AG04449 (cell line): ENCODE data around the gene JMJD1C.

ENCODE experiments used
- CTCF ChIA-PET: fragments of 350-600 bp; formaldehyde crosslinking; extraction: SDS; loops from one replicate; lab custom pipeline; 2021; ENCODE audit warnings: antibody characterized with exemption; lab: Yijun Ruan, JAX
- POLR2A ChIA-PET: fragments of 400-600, 350-600 bp; formaldehyde crosslinking; extraction: SDS; loops from one replicate; lab custom pipeline; 2020; ENCODE audit warnings: antibody characterized with exemption, inconsistent platforms; lab: Yijun Ruan, JAX
- DNase-seq: peaks from one replicate; pipeline ENCODE4 v3.0.0-alpha.2; 2010; ENCODE audit warnings: low read depth, low spot score
- H3K4me3 ChIP-seq: 2 replicates; pipeline ENCODE4 v1.5.1; 2011; ENCODE audit warnings: low read depth, mild to moderate bottlenecking, control low read depth, low read length
- TF ChIP-seq, protein P1 (sequence below): IDR thresholded peaks from one replicate; pipeline ENCODE4 v1.5.1; 2011; ENCODE audit warnings: mild to moderate bottlenecking, moderate library complexity, low read length, control low read depth, inconsistent platforms; ENCODE audit not compliant: insufficient read depth; ENCODE audit errors: missing control alignments

The JMJD1C gene

DNA sequence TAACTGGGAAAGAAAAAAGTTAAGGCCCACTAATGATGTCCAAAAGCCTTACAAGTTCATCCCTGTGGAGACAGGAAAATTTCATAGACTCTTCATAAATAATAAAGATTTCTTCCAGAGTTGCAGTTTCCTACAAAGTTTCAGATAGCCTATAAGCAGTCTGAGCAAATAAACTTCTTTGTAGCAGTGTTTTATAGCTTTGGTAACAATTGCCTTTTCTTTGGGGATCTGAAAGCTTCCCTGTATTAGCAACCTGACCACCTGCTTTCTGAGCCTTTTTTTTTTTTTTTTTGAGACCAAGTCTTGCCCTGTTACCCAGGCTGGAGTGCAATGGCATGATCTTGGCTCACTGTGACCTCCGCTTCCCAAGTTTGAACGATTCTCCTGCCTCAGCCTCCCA lies 182.7 kb downstream of the JMJD1C start:
- no peak for DNase-seq
- TF ChIP-seq, protein P1, sequence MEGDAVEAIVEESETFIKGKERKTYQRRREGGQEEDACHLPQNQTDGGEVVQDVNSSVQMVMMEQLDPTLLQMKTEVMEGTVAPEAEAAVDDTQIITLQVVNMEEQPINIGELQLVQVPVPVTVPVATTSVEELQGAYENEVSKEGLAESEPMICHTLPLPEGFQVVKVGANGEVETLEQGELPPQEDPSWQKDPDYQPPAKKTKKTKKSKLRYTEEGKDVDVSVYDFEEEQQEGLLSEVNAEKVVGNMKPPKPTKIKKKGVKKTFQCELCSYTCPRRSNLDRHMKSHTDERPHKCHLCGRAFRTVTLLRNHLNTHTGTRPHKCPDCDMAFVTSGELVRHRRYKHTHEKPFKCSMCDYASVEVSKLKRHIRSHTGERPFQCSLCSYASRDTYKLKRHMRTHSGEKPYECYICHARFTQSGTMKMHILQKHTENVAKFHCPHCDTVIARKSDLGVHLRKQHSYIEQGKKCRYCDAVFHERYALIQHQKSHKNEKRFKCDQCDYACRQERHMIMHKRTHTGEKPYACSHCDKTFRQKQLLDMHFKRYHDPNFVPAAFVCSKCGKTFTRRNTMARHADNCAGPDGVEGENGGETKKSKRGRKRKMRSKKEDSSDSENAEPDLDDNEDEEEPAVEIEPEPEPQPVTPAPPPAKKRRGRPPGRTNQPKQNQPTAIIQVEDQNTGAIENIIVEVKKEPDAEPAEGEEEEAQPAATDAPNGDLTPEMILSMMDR = no peak
- no peak overlapping the region for H3K4me3 ChIP-seq
- CTCF ChIA-PET = no interaction called here
- POLR2A ChIA-PET = no interaction called here

DNA sequence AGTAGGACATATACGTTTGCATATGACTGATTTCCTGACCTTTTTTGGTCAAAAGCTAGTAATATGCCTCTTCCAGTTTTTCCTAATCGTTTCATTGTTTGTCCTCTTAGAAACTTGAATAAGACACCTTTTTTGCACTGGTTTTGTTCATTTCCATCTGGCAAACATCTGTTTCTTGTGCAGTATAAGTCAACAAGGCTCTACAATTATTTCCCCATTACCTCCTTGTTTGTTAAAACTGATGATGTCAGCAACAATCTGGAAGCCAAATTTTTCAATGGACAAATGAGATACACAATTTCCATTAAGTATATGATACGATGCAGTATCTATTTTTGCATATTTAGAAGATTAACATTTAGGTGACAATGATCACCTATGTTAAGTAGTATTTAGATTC lies 183.8 kb downstream of the JMJD1C start:
- DNase-seq = no peak
- ChIA-PET CTCF (no interaction called here), POLR2A (no interaction called here)
- TF ChIP-seq, protein P1 = no peak
- H3K4me3 ChIP-seq = no peak overlapping the region

DNA sequence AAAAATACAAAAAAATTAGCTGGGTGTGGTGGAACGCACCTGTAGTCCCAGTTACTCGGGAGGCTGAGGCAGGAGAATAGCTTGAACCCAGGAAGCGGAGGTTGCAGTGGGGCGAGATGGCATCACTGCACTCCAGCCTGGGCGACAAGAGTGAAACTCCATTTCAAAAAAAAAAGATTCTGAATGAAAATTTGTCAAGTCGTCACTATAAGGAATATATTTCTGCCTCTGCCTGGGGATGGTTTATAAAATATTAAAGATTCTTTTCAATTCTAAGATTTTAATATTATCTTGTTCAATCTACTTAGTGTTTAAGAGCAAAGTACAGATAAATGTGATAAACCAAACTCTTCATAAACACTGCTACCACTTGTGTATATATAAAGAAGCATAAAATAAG lies 185.4 kb downstream of the JMJD1C start:
- ChIA-PET CTCF (no interaction called here), POLR2A (interaction anchor here (1.1 kb wide), 1 partner anchor 13 kb away, joined by 3 read pairs; no protein-coding TSS in a partner anchor)
- DNase-seq = no peak
- H3K4me3 ChIP-seq = no peak overlapping the region
- TF ChIP-seq, protein P1 = no peak

DNA sequence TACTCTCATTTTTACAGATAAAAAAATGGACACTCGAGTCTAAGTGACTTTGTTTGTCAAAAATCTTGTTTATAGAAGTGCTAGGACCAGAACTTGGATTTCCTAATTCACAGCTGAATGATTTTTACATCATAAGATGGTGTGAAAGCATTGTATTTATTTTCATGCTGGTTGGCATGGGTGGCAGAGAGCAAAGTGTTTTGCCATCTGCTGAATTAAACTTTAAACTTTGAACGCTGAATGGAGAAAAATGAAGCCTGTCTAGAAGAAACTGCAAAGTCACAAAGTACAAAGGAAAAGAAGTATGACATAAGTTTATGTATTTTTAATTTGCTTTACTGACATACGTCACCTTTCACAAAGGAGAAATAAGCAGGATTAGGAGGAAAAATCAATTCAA lies 190.7 kb downstream of the JMJD1C start:
- TF ChIP-seq, protein P1 = no peak
- no peak overlapping the region for H3K4me3 ChIP-seq
- DNase-seq = no peak
- ChIA-PET POLR2A (no interaction called here), CTCF (no interaction called here)

DNA sequence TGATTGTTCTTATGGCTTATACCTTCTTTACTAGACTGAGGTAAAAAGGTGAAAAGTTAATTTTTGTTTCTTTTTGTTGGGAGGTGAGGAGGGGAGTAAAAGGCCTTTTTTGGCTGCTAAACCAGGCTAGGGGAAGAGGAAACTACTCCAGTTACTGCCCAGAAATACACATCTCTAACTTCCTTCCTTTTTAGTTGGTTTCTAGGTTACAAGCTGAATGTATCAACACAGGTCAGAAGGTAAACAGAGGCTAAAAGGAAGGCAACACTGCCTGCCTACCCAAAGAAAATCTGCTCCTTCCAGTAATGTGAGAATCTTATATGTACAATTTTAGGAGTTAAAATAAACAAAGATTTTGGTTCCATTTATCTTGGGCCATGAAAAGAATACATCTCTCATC lies 192.2 kb downstream of the JMJD1C start:
- ChIA-PET POLR2A (no interaction called here), CTCF (interaction anchor here (1.7 kb wide), 1 partner anchor 446 kb away, joined by 5 read pairs; no protein-coding TSS in a partner anchor)
- TF ChIP-seq, protein P1 = no peak
- no peak for DNase-seq
- no peak overlapping the region for H3K4me3 ChIP-seq

DNA sequence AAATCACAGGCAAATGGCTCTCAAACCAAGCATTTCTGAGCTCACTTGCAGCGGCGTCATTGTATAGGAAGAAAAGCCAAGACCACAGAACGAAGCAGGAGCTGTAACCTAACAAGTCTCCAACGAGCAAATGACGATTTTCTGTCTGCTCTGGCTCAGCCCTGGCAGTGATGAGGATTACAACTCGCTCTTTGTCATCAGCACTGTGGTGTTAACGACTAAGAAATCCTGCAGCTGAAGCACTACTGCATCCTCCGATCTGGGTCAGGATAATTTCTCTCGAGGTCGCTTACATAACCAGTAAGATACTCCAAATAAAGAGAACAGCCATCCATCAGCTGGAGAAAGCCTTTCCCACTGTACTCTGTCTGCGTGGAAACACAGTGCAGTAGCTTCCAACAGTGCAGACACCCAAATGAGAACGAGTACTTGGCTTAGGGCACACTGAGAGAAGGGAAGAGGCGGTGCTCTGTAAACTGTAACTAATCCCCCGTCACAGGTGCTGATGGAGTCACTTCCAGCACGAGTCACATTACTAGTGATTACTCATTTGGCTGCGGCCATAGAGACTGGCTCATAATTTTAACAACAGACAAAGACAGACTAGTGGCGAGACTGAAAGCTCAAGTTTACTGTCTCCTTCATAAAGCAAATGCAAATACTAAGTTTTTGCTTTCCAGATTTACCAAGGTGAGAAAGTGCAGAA lies 196.8 kb downstream of the JMJD1C start:
- POLR2A ChIA-PET = interaction anchor here (0.6 to 2.0 kb wide), 8 partner anchors 10 to 361 kb away, joined by 3 to 8 read pairs (median 4); partner anchors contain the start of gene REEP3
- H3K4me3 ChIP-seq = peak overlapping the region; percentile 72
- peak; percentile 89 for DNase-seq
- TF ChIP-seq, protein P1 = no peak
- CTCF ChIA-PET = interaction anchor here (0.7 to 4.1 kb wide), 7 partner anchors 10 to 451 kb away, joined by 3 to 9 read pairs (median 3); no protein-coding TSS in a partner anchor
